ENCODE measurements around the gene SLC9A2. TPM values are rescaled to one million over a fixed set of nuclear protein-coding genes. Genes with fewer than 3 reads are reported as not detected.

SLC9A2 gene, protein sequence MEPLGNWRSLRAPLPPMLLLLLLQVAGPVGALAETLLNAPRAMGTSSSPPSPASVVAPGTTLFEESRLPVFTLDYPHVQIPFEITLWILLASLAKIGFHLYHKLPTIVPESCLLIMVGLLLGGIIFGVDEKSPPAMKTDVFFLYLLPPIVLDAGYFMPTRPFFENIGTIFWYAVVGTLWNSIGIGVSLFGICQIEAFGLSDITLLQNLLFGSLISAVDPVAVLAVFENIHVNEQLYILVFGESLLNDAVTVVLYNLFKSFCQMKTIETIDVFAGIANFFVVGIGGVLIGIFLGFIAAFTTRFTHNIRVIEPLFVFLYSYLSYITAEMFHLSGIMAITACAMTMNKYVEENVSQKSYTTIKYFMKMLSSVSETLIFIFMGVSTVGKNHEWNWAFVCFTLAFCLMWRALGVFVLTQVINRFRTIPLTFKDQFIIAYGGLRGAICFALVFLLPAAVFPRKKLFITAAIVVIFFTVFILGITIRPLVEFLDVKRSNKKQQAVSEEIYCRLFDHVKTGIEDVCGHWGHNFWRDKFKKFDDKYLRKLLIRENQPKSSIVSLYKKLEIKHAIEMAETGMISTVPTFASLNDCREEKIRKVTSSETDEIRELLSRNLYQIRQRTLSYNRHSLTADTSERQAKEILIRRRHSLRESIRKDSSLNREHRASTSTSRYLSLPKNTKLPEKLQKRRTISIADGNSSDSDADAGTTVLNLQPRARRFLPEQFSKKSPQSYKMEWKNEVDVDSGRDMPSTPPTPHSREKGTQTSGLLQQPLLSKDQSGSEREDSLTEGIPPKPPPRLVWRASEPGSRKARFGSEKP
- under 0.01 TPM in 2 replicates for total RNA-seq

DNA sequence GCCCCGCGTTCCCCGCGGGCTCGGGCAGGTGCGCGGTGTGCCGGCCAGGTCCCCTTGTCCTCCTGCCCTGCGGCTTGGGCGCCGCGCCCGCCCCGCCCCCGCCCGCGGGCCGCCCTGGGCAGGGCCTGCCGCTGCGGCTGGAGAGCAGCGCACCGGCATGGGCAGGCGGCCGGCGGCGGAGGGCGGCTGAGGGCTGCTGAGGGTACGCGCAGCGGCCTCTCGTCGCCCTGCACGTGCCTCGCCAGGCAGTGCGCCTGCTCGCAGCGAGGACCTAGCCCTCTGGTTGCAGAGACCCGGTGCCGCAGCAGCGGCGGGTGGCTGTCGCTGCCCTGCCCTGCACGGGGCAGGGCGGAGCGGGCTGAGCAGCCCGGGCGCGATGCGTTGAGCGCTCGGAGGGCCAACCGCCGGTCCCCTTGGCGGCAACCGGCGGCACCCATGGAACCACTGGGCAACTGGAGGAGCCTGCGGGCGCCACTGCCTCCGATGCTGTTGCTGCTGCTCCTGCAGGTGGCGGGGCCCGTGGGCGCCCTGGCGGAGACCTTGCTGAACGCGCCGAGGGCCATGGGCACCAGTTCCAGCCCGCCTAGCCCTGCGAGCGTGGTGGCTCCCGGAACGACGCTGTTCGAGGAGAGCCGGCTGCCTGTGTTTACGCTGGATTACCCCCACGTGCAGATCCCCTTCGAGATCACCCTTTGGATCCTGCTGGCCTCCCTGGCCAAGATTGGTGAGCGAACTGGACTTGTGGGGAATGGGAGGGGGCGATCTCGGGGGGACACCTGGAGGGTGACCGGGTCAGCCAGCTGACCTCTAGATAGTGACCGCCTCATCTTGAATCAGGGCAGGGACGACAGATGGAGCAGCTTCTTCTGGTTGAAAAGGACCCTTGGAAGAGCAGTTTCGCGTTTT, at the start of gene SLC9A2:
TSS of gene SLC9A2 (plus strand) at position 140 of the 906 bp plus-strand sequence. CDS start at position 436, 296 bp downstream.

Other genes starting within 250 kb of the SLC9A2 start
- 0.11 TPM in 1 of 2 replicates, not detected in the other for gene IL18RAP, start 196.4 kb upstream of the SLC9A2 start, total RNA-seq
- gene SLC9A4, start 146.3 kb upstream of the SLC9A2 start, total RNA-seq, result 0.22 and 0.79 TPM in 2 replicates
- 2.0 and 2.8 TPM in 2 replicates for gene TMEM182, start 142.5 kb downstream of the SLC9A2 start, total RNA-seq

Data from placental epithelial cell (primary cell).